COR-L47 (cell line): ENCODE data around the gene CTNS.

Experiments used
- DNase-seq: peaks from one replicate; lab custom pipeline; 2025; lab: John Stamatoyannopoulos, UW

The CTNS gene

DNA sequence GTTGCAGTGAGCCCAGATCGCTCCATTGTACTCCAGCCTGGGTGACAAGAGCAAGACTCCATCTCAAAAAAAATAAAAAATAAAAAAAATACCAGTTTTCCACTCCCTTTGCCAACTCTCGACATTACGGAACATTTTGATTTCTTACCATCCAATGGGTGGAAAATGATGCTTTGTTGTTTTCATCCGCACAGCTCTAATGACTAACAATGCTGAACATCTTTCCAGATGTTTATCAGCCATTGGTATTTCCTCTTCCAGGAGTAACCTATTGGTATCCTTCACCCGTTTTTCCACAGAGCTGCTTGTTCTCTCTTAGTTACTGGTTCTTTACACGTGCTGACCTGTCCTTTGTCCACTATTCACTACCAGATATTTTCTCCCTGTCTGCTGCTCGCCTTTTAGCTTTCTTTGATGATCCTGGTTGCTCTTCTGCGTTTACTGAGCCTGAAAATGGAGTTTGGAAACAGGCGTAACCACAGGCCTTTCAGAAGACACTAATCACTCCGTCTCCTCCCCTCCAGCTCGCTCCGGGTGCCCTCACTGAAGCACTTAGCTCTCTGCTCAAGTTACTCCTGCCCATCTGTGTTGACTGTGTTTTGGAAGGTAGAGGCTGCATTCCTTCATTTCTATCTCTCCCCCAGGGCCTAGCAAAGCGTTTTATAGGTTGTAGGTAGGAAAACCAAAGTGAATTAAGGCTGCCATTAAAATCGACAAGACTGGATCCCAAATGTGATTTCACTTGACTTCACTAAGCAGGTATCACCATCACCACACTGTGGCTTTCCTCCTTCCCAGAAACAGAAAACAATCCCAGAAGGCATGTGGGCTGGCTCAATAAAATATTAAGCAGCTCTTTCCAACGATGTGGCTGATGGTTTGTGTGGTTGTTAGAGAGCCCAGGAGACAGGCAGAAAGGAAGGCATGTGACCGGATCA is 9.5 kb upstream of the CTNS start:
- no peak for DNase-seq

DNA sequence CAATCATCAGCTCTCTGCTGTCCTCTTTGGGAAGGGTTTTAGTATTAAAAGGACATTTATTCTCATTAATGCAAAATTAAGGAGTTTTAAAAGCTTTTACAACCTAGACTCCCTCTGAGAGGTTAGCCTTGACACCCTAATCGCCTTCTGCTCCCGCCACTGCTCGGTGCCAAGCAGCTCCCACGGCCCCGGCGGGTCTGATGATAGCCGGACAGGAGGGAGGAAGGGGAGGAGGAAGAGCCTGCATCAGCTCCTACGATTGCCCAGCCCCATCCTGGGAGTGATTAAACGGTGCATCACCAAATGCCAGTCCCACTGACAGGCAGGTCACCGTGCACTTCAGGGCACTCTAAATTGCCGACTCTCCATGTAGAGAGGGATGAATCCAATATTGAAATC is 8.8 kb upstream of the CTNS start:
- DNase-seq, result no peak

DNA sequence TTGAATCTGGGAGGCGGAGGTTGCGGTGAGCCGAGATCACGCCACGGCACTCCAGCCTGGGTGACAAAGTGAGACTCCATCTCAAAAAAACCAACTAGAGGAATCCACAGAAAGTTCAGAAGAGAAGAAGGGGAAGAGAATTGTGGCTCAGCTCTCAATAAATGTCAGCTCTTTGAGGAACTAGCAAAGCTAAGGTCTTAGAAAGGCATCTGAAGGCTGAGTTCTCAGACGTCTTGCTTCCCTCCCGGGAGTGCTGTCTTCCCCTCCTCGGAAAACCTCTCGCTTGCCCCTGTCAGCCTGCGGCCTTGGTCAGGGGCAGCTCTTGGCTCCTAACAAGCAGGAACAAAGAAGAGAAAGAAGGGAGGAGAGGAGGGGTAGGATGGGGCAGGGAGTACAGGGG is 5.8 kb upstream of the CTNS start:
- no peak for DNase-seq

DNA sequence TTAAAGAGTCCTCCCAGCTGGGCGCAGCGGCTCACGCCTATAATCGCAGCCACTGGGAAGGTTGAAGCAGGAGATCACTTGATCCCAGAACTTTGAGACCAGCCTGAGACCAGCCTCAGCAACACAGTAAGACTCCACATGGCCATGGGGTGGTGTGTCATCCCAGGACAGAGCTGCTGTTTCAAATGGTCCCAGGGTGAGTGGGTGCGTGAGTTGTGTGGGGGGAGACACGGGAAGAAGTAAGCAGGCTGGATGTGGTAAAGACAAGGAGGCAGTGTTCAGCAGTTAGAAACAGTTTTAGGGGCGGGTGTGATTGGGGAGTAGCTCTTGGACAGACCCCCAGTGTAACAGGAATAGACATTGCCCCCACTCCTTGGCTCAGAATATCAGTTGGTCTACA is 4.3 kb upstream of the CTNS start:
- DNase-seq, result no peak

DNA sequence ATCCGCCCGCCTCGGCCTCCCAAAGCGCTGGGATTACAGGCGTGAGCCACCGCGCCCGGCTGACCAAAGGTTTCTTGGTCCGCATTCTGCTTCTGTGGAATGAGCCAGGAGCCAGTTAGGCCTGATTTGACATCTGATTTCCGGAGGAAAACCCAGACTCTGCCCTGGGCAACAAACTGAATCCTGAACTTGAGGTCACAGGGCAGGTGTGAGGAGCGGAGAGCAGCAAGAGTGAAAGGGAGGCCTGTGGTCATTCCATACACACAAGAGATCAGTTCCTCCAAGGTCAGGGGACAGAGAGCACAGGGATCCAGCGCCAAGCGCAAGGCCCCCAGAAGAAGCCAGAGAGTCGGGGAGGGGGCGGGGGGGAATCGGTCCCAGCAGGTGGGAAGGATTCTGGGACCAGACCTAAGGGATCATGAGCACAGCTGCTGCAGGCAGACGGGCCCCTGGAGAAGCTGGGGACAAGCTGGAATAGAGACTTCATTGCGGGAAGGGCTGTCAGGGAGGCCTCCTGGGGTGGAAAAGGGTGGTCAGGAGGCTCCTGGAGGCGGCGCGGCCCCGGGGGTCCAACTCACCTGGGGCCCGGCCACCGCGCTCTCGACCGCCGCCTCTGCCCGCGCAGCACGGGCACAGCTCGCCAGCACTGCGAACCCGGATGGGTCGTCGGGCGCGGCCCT is 946 bp upstream of the CTNS start:
- DNase-seq, result no peak

DNA sequence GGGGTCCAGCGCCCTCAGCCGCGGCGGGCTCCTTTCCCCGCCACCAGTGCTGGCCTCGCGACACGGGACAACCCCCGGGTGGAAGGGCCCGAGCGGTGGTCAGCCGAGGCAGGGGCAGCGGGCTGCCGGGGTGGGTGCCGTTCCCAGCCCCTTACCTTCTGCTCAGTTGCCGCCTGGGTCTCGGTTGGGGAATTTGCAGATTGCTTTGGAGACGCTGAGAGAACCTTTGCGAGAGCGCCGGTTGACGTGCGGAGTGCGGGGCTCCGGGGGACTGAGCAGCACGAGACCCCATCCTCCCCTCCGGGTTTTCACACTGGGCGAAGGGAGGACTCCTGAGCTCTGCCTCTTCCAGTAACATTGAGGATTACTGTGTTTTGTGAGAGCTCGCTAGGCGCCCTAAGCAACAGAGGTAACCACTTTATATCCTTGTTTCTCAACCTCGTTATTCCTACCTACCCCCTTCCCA is 381 bp downstream of the CTNS start:
- no peak for DNase-seq

DNA sequence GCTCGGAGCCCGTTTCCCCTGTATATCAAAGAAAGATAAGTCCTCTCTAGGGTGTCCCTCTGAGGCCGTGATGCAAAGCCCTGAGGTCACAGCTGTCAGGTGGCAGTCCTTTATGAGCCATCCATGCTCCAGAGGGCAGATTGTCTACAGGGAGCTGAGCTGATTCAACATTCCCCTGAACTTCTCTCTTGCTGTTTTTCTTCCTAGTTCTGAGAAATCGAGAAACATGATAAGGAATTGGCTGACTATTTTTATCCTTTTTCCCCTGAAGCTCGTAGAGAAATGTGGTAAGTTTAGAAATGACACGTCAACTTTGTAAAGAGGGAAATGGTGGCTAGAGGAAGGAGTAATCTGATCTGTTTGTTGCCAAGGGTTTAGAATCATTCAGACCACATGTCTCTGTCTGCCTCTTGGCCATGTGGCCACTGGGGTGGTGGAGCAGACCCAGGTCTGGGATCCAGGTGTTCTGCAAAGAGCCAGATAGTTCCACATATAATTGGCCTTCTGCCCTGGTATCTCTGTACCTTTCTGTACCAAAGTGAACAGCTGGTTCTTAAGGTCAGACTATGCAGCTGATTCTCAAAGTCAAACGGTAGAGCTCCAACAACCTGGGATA is 3.5 kb downstream of the CTNS start:
- no peak for DNase-seq

DNA sequence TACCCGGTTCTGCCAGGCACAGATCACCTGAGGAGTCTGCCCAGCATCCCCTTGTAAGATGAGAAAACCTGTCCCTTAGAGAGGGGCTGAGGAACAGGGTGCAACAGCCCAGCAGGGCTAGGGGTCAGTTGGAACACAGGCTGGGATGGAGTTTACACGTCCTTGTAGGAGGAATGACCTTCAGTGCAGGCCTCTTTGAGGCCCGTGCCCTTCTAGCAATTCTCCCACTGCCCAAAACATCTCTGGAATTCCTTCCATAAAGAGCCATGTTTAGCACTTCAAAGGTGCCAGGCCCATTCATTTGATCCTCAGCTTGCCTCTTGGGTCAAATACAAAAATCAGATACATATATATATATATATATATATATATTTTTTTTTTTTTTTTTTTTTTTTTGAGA is 4.5 kb downstream of the CTNS start:
- no peak for DNase-seq

DNA sequence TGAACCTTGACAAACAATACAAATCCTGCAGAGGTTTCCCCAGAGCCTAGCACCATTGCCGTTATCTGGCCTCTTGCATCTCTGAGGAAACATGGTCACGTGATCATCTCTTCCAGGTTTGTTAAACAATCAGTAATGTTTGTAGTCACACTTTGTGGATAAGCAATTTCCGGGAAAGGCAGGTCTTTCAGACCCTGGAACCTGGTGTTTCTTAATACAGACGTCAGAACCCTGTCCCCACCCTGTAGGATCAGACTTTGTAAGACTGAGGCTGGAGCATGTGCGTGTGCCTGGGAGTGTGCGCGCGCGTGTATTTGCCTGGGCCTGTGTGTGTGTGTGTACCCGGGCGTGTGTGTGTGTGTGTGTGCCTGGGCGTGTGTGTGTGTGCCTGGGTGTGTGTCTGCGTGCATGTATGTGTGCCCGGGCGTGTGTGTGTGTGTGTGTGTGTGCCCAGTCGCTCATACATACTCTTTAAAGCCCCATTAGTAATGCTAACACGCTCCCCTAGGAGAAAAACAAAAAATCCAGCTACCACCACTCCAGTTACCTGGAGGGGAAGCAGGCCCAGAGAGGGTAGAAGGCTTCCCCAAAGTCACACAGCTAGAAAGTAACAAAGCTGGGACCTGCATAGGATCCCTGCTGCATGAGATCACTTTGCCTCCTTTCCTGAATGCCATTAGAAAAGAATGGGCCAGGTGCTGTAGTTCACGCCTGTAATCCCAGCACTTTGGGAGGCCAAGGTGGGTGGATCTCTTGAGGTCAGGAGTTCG is 5.3 kb downstream of the CTNS start:
- DNase-seq, result no peak

DNA sequence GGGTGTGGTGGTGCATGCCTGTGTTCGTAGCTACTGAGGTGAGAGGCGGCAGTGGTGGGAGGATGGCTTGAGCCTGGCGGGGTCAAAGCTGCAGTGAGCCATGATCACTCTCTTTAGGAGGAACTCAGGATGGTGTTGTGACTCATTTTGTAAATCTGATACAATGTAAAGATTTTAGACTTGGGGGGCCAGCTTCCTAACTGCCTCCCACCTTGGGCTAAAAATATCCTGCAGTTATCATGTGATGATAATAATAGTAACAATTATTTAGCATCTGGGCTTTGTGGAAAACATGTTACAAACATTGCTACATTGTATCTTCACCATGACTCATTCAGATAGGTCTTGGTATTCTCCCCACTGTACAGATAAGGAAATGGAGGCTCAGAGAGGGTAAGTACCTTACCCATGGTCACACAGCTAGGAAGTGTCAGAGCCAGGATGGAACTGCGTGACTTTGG is 7.4 kb downstream of the CTNS start:
- DNase-seq, result no peak

DNA sequence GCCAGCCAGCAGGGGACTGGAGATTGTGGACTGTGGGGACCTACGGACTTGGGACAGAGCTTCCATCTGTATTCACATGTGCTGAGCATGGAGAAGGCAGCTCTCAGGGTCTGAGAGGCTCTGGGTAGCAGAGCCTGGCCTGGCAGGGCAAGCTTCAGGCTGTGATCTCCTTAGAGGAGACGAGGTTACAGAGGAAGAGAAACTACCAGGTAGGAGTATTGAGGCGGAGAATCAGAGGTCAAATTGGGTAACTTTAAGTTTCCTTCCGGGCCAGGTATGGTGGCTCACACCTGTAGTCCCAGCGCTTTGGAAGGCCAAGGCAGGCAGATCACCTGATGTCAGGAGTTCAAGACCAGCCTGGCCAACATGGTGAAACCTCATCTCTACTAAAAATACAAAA is 8.8 kb downstream of the CTNS start:
- DNase-seq, result no peak

DNA sequence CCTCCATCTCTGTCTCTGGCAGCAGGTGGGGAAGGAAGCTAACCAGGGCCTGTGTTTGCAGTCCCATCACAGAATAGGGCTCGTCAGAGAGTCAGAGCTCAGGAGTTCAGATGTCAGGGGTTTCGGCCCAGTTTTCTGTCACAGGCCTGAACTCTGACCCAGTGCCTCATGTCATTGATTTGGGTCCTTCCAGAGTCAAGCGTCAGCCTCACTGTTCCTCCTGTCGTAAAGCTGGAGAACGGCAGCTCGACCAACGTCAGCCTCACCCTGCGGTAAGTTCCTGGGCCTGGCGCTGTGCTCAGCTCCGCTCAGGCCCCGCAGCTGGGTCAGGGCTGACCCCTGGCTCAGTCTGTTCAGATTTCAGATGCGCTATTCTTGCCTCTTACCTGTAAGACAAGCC is 10.7 kb downstream of the CTNS start:
- no peak for DNase-seq

DNA sequence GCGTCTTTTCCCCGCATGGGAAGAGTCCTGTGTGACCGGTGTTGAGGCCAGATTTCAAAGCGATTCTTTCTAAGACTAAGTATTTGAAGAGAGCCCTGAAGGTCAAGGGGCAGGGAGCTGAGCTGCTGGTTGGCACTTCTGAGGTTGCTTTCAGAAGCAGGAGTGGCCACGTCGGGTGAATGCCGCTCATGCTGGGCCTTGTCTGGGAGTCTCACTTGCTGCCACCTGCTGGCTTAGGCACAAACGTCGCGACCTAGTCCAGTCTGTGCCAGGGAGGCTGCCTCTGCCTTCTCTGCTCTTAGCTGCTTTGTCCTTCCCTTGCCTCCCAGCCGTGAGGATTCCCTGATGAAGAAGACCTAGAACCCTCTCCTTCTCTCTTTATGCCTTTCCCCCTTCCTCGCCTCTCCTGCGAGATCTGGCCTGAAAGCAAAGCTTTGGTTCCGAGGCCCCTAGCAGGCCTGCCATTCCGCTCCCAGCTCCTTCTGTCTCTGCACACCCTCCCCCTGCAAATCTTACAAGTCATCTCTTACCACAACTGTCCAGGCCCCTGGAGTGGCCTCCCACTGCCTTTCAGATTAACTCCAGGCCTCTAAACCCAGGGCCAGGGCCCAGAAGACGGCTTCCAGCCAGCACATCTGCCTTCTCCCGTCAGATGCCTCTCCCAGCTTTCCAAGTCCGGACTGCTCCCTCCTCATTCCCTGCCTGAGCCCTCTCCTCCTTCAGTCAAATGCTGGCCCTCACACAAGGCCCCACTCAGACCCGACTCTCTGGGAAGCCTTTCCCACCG is 11.4 kb downstream of the CTNS start:
- no peak for DNase-seq

DNA sequence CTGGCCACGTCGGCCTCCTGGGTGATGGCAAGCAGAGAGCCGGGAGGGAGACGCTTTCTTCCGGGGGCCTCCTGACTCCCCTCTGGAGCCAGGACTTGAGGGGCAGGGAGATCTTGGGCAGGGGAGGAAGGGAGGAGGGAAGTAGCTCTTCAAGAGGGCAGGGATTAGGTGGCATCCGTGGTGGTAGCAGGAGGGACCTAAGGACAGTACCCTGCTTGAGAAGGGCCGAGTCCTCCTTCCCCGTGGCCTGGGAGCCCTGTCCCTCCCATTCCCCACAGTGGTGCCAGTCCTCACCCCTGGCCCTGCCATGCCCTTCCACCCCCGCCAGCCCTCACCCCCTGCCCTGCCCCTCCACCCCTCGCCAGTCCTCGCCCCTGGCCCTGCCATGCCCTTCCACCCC is 19.2 kb downstream of the CTNS start:
- no peak for DNase-seq

DNA sequence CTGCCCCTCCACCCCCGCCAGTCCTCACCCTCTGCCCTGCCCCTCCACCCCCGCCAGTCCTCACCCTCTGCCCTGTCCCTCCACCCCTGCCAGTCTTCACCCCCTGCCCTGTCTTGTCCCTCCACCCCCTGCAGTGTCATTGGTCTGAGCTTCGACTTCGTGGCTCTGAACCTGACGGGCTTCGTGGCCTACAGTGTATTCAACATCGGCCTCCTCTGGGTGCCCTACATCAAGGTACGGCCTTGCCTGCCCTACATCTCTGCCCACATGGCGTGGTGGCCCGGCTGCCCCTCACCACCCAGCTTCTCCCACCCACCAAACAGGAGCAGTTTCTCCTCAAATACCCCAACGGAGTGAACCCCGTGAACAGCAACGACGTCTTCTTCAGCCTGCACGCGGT is 19.8 kb downstream of the CTNS start:
- no peak for DNase-seq

DNA sequence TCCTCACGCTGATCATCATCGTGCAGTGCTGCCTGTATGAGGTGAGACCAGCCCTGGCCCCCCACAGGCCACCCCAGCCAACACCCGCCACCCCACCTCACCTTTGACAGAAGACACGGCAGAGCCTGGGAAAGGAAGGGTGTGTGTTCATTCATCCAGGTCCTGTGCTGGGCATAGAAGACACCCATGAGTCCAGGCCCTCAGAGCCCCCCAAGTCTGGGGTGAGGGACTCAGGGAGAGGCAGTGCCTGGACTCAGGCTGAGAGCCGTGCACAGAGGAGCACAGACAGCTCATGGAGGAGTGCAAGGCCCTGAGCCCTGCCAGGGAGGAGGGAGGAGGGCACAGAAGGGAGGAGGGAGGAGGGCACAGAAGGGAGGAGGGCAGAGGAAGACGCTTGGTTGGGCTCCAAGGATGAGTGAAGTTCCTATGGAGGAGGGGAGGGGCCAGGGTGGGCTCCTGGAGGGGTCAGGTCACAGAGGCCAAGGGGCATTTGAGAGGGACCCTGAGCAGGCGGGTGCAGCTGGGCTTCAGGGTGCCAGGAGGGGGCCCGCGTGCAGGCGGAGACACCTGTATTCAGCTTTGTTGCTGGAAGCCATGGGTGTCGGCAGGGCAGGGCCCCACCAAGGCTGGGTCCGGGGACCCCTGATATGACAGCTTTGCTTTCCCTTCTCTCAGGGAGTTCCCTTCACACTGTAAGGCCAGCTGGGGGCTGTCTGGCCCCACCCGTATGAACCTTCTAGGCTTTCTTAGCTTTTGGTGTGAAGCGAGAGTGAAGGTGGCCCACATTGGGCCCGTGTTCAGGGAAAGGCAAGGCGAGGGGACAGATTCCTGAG is 20.4 kb downstream of the CTNS start:
- no peak for DNase-seq

DNA sequence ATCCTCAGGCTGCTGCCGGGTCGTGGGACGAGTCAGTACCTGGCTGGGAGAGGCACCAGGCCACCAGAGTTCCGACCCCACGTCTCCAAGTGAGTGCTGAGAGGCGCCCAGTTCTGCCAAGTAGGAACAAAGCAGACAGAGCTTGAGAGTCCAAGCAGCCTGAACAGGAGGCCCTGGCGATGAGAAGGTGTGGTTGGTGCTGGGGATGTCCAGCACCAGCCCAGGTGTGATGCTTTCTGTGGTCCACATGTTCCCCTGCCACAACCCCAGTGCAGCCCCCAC is 21.0 kb downstream of the CTNS start:
- DNase-seq, result no peak

DNA sequence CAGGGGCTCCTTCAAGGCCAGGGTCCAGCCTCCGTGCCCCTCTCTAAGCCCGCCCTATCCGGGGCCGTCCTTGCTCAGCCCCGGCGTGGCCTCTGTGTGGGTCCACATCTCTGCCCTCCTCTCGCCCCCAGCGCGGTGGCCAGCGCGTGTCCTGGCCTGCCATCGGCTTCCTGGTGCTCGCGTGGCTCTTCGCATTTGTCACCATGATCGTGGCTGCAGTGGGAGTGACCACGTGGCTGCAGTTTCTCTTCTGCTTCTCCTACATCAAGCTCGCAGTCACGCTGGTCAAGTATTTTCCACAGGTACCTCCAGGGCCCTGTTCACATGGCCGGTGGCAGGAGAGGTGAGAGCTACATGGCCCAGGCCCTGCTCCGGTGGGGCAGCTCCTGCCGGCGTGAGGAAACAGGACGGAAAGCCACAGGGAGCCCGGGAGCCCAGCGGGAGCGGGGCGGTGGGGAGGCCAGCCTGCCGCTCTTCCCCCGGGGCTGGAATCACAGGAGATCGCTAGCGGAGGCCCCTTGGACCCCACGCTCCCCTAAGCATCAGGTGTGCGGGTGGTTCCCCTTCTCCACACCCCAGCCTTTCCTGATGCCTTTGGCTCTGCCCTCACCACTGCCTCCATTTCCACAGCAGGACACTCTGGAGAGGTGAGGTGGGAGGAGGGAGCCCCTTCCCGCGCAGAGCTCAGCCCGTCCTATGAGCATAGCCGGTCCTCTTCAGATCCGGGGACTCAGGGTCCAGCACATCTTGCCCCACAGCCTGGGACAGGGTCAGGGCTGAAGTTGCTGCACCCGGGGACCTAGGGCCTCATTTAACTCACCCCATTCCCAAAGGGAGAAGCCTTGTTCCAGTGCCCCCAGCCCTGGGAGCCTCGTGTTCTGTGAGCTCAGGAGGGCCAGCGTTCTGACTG is 21.6 kb downstream of the CTNS start:
- no peak for DNase-seq

DNA sequence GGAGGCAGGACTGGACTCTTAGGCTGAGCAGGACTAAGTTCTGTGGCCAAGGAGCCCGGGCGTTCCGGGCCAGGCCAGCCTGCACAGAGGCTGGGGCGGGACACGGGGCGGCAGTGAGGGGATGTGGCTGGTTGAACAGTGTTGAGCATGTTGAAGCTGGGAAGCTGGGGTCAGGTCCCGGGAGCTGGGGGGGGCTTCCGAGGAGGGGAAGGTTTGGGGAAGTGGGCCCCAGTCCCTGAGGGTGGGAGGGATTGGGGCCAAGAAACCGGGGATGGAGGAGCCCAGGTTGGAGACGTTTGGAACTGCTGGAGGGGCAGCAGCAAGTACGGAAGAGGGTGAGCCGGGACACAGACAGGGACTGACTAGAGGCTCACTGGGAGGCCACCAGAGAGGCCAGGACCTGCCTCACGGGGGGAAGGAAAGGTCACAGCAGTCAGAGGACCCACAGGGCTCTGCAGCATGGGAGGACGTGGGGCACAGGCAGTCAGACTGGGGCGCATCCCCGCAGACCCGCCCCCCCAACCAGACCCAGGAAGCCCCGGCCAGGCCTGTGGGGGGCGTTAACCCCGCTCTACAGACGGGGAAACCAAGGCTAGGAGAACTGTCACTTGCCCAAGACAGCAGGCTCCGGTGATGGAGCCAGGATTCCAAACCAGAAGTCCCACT is 22.4 kb downstream of the CTNS start:
- no peak for DNase-seq
